ENCODE data around the gene MICA. TPM values are rescaled to one million over a fixed set of nuclear protein-coding genes. Genes with fewer than 3 reads are reported as not detected.
A peak's percentile ranks its signal among the peaks of the same experiment; 100 is the strongest.

Gene MICA
- total and polyA plus RNA-seq, 9 of the 15 experiments (the other 6 are each of a cell fraction or from before 2014, with no cell fraction given): 11.8 to 24.6 (median 16.7) TPM

DNA sequence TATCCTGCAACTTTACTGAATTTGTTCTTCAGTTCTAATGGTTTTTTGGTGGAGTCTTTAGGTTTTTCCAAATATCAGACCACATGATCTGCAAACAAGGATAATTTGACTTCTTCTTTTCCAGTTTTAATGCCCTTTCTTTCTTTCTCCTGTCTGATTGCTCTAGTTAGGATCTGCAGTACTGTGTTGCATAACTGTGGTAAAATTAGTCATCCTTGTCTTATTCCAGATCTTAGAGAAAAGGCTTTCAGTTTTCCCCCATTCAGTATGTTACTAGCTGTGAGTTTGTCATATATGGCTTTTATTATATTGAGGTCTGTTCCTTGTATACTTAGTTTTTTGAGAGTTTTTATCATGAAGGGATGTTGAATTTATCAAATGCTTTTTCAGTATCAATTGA, 4.3 kb downstream of the MICA start (continued):
- TF ChIP-seq E2F8 (IDR thresholded peaks at IDR 0.05; ENCODE audit: low read depth, partially characterized antibody) (no peak), DEAF1 (CRISPR knock-in tag; IDR thresholded peaks at IDR 0.05) (0 out of 2 replicates have a peak, but pooled peaks have one; percentile 5), FUS (optimal IDR thresholded peaks at IDR 0.05; ENCODE audit: low read depth, low read length) (no peak), CEBPB (tag; IDR thresholded peaks at IDR 0.05) (peak; percentile 91), SMARCE1 (IDR thresholded peaks at IDR 0.05) (peak; percentile 89; the same call in 1 of the 2 replicates), ZBTB11 (CRISPR knock-in tag; IDR thresholded peaks at IDR 0.05) (no peak), ZNF77 (CRISPR knock-in tag; IDR thresholded peaks at IDR 0.05) (no peak), POLR3G (IDR thresholded peaks at IDR 0.05; ENCODE audit: extremely low read depth, insufficient read length, insufficient replicate concordance) (no peak), ESRRB (CRISPR knock-in tag; IDR thresholded peaks at IDR 0.05; ENCODE audit: borderline replicate concordance) (no peak), KDM4B (IDR thresholded peaks at IDR 0.05; ENCODE audit: borderline replicate concordance in 2 of 2, low read depth in 1 of 2) (no peak), JUNB (CRISPR knock-in tag; conservative IDR thresholded peaks at IDR 0.05) (0 out of 2 replicates have a peak, but pooled peaks have one; percentile 5), ZNF217 (CRISPR knock-in tag; IDR thresholded peaks at IDR 0.05) (no peak), GABPB1 (CRISPR knock-in tag; IDR thresholded peaks at IDR 0.05) (no peak), PKNOX1 (IDR thresholded peaks at IDR 0.05) (no peak)
- TF ChIP-seq, protein P1, sequence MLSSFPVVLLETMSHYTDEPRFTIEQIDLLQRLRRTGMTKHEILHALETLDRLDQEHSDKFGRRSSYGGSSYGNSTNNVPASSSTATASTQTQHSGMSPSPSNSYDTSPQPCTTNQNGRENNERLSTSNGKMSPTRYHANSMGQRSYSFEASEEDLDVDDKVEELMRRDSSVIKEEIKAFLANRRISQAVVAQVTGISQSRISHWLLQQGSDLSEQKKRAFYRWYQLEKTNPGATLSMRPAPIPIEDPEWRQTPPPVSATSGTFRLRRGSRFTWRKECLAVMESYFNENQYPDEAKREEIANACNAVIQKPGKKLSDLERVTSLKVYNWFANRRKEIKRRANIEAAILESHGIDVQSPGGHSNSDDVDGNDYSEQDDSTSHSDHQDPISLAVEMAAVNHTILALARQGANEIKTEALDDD (IDR thresholded peaks at IDR 0.05): peak; percentile 61
